ENCODE data around the gene SH3PXD2A.
"Not testable (repeated sequence)": the region's sequence is repeated elsewhere in the genome, so short reads cannot be mapped to it uniquely, and the experiment has no call there.

SH3PXD2A gene

GRCh38 chr10:103791291-103791690 is 64.1 kb downstream of the SH3PXD2A start:
- no peak for DNase-seq (ENCODE audit: low read depth in 2 of 2)

- no peak for DNase-seq (ENCODE audit: low read depth in 2 of 2)
Observed at GRCh38 chr10:103790580-103790979, 64.8 kb downstream of the SH3PXD2A start.

- no peak for DNase-seq (ENCODE audit: low read depth in 2 of 2)
Observed at GRCh38 chr10:103789771-103790201, 65.6 kb downstream of the SH3PXD2A start.

GRCh38 chr10:103789161-103789560 is 66.2 kb downstream of the SH3PXD2A start:
- no peak for DNase-seq (ENCODE audit: low read depth in 2 of 2)

- DNase-seq (ENCODE audit: low read depth in 2 of 2): no peak
Observed at GRCh38 chr10:103787331-103787730, 68.0 kb downstream of the SH3PXD2A start.

- DNase-seq (ENCODE audit: low read depth in 2 of 2): no peak
Observed at GRCh38 chr10:103786020-103786419, 69.4 kb downstream of the SH3PXD2A start.

GRCh38 chr10:103784723-103785418 is 70.5 kb downstream of the SH3PXD2A start:
- DNase-seq (ENCODE audit: low read depth in 2 of 2): no peak

- no peak for DNase-seq (ENCODE audit: low read depth in 2 of 2)
Observed at GRCh38 chr10:103784089-103784488, 71.3 kb downstream of the SH3PXD2A start.

- DNase-seq (ENCODE audit: low read depth in 2 of 2): no peak
Observed at GRCh38 chr10:103783681-103784080, 71.7 kb downstream of the SH3PXD2A start.

- DNase-seq (ENCODE audit: low read depth in 2 of 2): no peak
Observed at GRCh38 chr10:103781329-103782061, 73.9 kb downstream of the SH3PXD2A start.

GRCh38 chr10:103780242-103781149 is 74.9 kb downstream of the SH3PXD2A start:
- DNase-seq (ENCODE audit: low read depth in 2 of 2): no peak

- no peak for DNase-seq (ENCODE audit: low read depth in 2 of 2)
Observed at GRCh38 chr10:103778358-103779139, 76.8 kb downstream of the SH3PXD2A start.

GRCh38 chr10:103776878-103777591 is 78.3 kb downstream of the SH3PXD2A start:
- DNase-seq (ENCODE audit: low read depth in 2 of 2): no peak

- DNase-seq (ENCODE audit: low read depth in 2 of 2): no peak
Observed at GRCh38 chr10:103775776-103776175, 79.6 kb downstream of the SH3PXD2A start.

GRCh38 chr10:103772846-103773245 is 82.5 kb downstream of the SH3PXD2A start:
- DNase-seq (ENCODE audit: low read depth in 2 of 2): not testable (repeated sequence)

- peak; percentile 39 to 51 for DNase-seq (ENCODE audit: low read depth in 2 of 2)
Observed at GRCh38 chr10:103772096-103772845, 83.1 kb downstream of the SH3PXD2A start.

GRCh38 chr10:103770139-103770538 is 85.2 kb downstream of the SH3PXD2A start:
- no peak for DNase-seq (ENCODE audit: low read depth in 2 of 2)

- DNase-seq (ENCODE audit: low read depth in 2 of 2): no peak
Observed at GRCh38 chr10:103769176-103769575, 86.2 kb downstream of the SH3PXD2A start.

GRCh38 chr10:103768345-103768744 is 87.0 kb downstream of the SH3PXD2A start:
- no peak for DNase-seq (ENCODE audit: low read depth in 2 of 2)

GRCh38 chr10:103767756-103768155 is 87.6 kb downstream of the SH3PXD2A start:
- no peak for DNase-seq (ENCODE audit: low read depth in 2 of 2)
